ENCODE measurements around the gene VSX1. TPM values are rescaled to one million over a fixed set of nuclear protein-coding genes. Genes with fewer than 3 reads are reported as not detected.

The VSX1 gene
- total RNA-seq, 4 donors from 2014 or later, result not detected

DNA sequence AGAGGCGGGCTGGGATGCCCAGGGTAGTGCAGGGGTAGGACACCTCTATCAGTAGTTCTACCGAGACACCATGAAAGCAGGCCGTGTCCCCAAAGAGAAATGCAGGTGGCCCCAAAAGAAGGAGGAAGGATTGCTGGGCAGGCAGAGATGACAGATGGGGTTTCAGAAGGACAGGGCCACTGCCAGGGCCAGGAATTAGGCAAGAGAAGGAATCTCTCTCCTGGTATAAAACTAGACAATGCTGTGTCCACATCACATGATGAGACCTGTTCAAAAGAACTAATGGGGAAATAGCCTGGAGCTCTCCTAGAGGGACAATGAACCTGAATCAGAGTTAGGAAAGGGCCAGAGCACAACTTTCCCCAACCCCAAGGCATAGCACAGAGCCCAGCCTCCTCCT lies 21.6 kb upstream of the VSX1 start:
- no peak for DNase-seq (ENCODE audit: low spot score)
- TF ChIP-seq, protein P1, sequence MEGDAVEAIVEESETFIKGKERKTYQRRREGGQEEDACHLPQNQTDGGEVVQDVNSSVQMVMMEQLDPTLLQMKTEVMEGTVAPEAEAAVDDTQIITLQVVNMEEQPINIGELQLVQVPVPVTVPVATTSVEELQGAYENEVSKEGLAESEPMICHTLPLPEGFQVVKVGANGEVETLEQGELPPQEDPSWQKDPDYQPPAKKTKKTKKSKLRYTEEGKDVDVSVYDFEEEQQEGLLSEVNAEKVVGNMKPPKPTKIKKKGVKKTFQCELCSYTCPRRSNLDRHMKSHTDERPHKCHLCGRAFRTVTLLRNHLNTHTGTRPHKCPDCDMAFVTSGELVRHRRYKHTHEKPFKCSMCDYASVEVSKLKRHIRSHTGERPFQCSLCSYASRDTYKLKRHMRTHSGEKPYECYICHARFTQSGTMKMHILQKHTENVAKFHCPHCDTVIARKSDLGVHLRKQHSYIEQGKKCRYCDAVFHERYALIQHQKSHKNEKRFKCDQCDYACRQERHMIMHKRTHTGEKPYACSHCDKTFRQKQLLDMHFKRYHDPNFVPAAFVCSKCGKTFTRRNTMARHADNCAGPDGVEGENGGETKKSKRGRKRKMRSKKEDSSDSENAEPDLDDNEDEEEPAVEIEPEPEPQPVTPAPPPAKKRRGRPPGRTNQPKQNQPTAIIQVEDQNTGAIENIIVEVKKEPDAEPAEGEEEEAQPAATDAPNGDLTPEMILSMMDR (IDR thresholded peaks at IDR 0.05), result no peak
- no peak for ATAC-seq (ENCODE audit: low FRiP score)

DNA sequence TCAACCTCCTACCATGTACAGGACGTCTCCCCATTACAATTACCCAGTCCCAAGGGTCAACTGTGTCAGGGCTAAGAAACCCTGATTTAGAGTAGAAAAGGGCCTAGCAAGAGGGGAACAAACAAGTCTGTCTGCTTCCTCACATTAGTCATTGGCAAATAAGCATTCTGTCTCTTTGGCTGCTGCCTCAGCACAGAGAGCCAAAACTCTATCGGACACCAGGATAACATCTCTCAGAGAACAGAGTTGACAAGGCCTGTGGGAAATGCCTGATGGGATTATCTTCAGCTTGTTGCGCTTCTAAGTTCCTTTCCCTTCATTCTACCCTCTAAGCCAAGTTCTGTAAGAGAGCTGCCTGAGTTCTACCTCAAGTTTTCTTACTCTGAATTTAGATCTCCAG lies 19.0 kb upstream of the VSX1 start:
- no peak for ATAC-seq (ENCODE audit: low FRiP score)
- TF ChIP-seq, protein P1 (IDR thresholded peaks at IDR 0.05), result no peak
- DNase-seq (ENCODE audit: low spot score), result no peak

DNA sequence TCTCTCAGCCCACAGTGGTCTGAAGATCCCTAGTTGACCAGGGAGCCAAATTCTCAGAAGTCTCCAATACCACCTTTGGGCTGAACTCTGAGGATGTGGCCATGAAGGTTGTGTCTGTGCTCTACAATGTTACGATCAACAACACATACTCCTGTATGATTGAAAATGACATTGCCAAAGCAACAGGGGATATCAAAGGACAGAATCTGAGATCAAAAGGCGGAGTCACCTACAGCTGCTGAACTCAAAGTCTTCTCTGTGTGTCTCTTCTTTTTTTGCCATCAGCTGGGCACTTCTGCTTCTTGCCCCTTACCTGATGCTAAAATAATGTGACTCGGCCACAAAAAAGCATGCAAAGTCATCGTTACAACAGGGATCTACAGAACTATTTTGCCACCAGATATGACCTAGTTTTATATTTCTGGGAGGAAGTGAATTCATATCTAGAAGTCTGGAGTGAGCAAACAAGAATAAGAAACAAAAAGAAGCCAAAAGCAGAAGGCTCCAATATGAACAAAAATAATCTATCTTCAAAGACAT lies 17.7 kb upstream of the VSX1 start:
- TF ChIP-seq, protein P1 (IDR thresholded peaks at IDR 0.05), result no peak
- ATAC-seq (ENCODE audit: low FRiP score), result no peak
- no peak for DNase-seq (ENCODE audit: low spot score)

DNA sequence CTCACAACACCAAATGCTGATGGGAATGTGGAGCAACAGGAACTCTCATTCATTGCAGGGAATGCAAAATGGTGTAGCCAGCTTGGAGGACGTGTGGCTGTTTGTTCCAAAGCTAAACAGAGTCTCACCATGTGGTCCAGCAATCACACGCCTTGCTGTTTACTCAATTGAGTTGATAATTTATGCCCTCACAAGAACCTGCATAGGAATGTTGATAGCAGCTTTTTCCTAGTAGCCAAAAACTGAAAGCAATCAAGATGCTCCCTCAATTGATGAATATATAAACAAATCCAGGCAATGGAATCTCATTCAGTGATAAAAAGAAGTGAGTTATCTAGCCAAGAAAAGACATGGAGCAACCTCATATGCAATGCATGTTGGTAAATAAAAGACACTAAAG lies 15.6 kb upstream of the VSX1 start:
- TF ChIP-seq, protein P1 (IDR thresholded peaks at IDR 0.05), result no peak
- DNase-seq (ENCODE audit: low spot score) (no peak), ATAC-seq (ENCODE audit: low FRiP score) (no peak)

DNA sequence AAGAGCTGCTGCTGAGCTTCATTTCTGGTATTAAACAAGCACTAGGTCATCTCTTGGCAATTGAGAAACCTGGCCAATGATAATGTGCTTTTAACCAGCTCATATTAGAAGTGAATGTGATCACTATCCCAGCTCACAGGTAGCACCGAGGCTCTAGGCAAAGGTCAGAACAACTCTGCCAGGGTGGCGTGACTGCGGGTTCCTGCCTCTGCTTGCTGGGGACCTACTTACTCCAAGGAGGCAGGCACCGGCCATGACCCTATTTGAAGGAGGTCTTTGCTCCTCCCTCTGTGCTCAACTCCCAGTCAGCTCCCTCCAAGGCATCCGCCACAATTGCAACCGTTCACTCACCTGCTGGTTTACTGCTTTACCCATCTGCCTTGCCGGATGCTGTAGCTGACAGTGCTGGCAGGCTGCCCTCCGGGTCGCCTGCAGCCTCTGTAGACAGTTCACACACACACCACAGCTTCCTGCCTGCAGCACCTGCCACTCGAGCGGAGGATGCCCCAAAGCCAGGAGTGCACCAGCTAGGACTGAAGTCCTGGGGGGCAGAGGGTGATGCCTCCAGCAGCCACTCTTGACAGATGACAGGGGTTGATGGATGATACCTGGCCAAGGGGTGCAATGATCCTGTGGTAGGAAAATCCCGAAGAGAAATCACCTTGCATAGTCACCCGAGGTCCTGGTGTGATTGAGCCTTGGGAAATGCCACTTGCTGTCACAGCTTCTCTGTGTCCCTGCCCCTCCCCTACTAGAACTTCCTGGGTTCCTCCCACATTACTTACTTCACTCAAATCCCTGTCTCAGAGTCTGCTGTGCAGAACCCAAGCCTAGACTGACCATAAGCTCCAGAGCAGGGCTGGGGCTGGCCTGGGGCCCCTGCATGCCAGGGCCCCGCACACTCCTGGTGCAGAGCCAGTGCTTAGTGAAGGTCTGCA lies 8.8 kb upstream of the VSX1 start:
- no peak for DNase-seq (ENCODE audit: low spot score)
- ATAC-seq (ENCODE audit: low FRiP score), result no peak
- TF ChIP-seq, protein P1 (IDR thresholded peaks at IDR 0.05), result no peak

DNA sequence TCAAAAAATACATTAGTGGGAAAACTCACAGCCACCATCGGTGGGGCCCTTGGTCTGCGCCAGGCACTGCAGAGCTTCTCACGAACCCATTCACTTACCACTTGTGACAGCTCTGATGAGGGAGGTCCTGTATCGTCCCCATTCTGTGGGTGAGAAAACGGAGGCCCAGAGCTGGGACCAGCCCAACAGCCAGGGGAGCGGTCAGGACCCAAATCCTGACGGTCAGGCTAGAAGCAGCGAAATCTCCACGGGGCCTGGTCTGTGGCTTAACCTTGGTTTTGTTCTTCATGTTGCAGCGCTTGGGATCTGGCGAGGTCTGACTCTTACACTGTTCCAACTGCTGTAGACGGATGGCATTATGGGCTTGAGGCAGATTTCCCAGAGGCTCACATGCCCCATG lies 7.7 kb upstream of the VSX1 start:
- TF ChIP-seq, protein P1 (IDR thresholded peaks at IDR 0.05), result no peak
- no peak for ATAC-seq (ENCODE audit: low FRiP score)
- no peak for DNase-seq (ENCODE audit: low spot score)

DNA sequence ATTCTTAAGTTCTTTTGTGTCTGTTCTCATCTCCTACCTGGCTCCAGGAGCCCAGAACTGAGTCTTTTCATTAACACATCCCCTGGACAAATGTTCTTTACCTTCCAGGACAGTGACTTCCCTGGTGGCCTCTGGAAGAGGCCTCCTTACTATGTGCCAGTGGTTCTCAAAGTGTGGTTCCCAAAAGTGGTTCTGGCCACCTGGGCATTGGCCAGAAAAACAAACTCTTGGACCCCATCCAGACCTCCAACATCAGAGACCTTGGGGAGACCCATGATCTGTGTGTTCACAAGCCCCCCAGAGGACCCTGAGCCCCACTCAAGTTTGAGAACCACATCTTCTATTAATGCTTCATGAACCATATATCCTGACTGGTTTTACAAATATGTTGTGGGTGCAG lies 7.2 kb upstream of the VSX1 start:
- TF ChIP-seq, protein P1 (IDR thresholded peaks at IDR 0.05), result no peak
- no peak for DNase-seq (ENCODE audit: low spot score)
- no peak for ATAC-seq (ENCODE audit: low FRiP score)
